Upper lobe of left lung (tissue), 4 donors: ENCODE measurements around the gene PTPRD.

Source experiments
- CTCF ChIP-seq, 6 experiments: fragments of 450-650 bp in 4 of 6; fragments of 200-600 bp in 2 of 6; sonication (generic) in 2 of 6; IDR thresholded peaks; one replicate each; pipeline ENCODE4 v1.5.1; 2016 to 2019; ENCODE audit warnings: antibody characterized with exemption in 6 of 6
- EP300 ChIP-seq, 4 donors: sonication (generic); formaldehyde crosslinking; IDR thresholded peaks; one replicate each; pipeline ENCODE4 v1.5.1; 2017; ENCODE audit warnings: antibody characterized with exemption in 4 of 4, control low read depth in 2 of 4
- POLR2A ChIP-seq, 4 donors: fragments of 450-650 bp; IDR thresholded peaks; one replicate each; pipeline ENCODE4 v1.5.1; 2016 to 2017; ENCODE audit warnings: antibody characterized with exemption in 4 of 4, mild to moderate bottlenecking in 2 of 4

GRCh38 chr9:9920425-9921060 lies 692.3 kb downstream of the PTPRD start:
- TF ChIP-seq EP300 (IDR thresholded peaks at IDR 0.05) (no peak), POLR2A (IDR thresholded peaks at IDR 0.05) (no peak), CTCF (IDR thresholded peaks at IDR 0.05) (no peak)
